Sigmoid colon (tissue), 7 donors: ENCODE measurements around the gene FDXR. TPM values are rescaled to one million over a fixed set of nuclear protein-coding genes. Genes with fewer than 3 reads are reported as not detected.

ENCODE experiments used
- DNase-seq: peaks from one replicate; pipeline ENCODE4 v3.0.0-alpha.2; 2019
- H3K27ac ChIP-seq, 4 donors: fragments of 200-600 bp; sonication (generic); one replicate each; pipeline ENCODE4 v1.5.1; 2016 to 2019; ENCODE audit warnings: mild to moderate bottlenecking in 1 of 4
- H3K27me3 ChIP-seq, 3 donors: fragments of 200-600 bp; sonication (generic); one replicate each; pipeline ENCODE4 v1.5.1; 2019; ENCODE audit warnings: mild to moderate bottlenecking in 1 of 3
- H3K36me3 ChIP-seq, 4 donors: fragments of 200-600 bp; sonication (generic); one replicate each; pipeline ENCODE4 v1.5.1; 2016 to 2019
- H3K4me1 ChIP-seq, 4 donors: fragments of 200-600 bp; sonication (generic); one replicate each; pipeline ENCODE4 v1.5.1; 2017 to 2019
- H3K4me3 ChIP-seq, 4 donors: fragments of 200-600 bp; sonication (generic); one replicate each; pipeline ENCODE4 v1.5.1; 2017 to 2019; ENCODE audit warnings: mild to moderate bottlenecking in 2 of 4, moderate library complexity in 1 of 4
- H3K9me3 ChIP-seq, 4 donors: fragments of 200-600 bp in 3 of 4; sonication (generic) in 3 of 4; one replicate each; pipeline versions ENCODE4 v1.5.1 to v1.6.1; 2013 to 2019
- EP300 ChIP-seq, 4 donors: sonication (generic); formaldehyde crosslinking; IDR thresholded peaks; one replicate each; pipeline ENCODE4 v1.6.1; 2017; ENCODE audit warnings: antibody characterized with exemption in 4 of 4
- POLR2A ChIP-seq, 2 donors: fragments of 450-650 bp; IDR thresholded peaks; one replicate each; pipeline ENCODE4 v1.6.1; 2016; ENCODE audit warnings: antibody characterized with exemption in 2 of 2, mild to moderate bottlenecking in 2 of 2, moderate library complexity in 2 of 2
- POLR2AphosphoS5 ChIP-seq, 4 donors: sonication (generic); formaldehyde crosslinking; IDR thresholded peaks; one replicate each; pipeline ENCODE4 v1.6.1; 2017; ENCODE audit warnings: antibody characterized with exemption in 4 of 4
- WGBS, 2 donors: extraction: QIAGEN DNeasy Blood & Tissue Kit; methylation state at CpG; one replicate each; pipeline ENCODE4 v1.1.7; 2013; 5-methylcytosine and 5-hydroxymethylcytosine counted together
- intact Hi-C: fragments of 100-400 bp; cut with DNase I; formaldehyde crosslinking; loops from one replicate; pipeline ENCODE4 v1.15.1; 2023
- polyA plus RNA-seq, 3 donors: library from polyadenylated mRNA; stranded (reverse); fragments of 200-250 nt; gene quantifications; one replicate each; pipeline ENCODE4 v1.2.3, GENCODE V29; 2013
- total RNA-seq, 4 donors: library from RNA; depleted of rRNA; stranded (reverse); fragments of >200 nt; gene quantifications; one replicate each; pipeline ENCODE4 v1.1.0, GENCODE V29; 2016
- TF ChIP-seq, protein P1 (sequence below), 4 experiments: fragments of 450-650 bp in 3 of 4; fragments of 200-600 bp in 1 of 4; IDR thresholded peaks; one replicate each; pipeline ENCODE4 v1.5.1; 2016 to 2019; ENCODE audit warnings: antibody characterized with exemption in 4 of 4, mild to moderate bottlenecking in 3 of 4, moderate library complexity in 2 of 4
- donor health status: healthy with polysubstance abuse.
- donor health status: Bipolar disorder and iron deficiency.
- donor health status: healthy.

FDXR gene
- total and polyA plus RNA-seq, 7 donors = 3.0 to 26.9 (median 8.6) TPM

DNA sequence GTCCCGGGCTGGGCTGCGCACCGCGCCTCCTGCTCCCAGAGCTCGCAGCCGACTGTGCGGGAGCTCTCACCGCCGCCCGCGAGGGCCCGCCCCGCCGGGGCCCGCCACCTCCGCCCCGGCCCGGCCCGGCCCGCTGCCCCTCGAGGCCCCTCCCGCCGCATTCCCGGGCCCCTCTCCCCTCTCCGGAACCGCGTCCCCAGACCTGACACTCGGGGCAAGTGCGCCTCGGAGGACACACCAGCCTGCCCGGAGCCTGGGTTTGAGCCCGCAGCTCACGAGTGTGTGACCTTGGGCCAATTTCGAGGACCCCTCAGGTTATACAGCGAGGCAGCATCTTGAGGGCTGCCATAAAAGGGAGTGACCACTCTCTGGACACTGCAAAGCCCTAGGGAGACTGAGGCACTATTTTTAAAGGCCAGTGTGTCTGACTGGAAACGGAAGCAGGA lies 11.1 kb downstream of the FDXR start:
- 2 to 5% methylated on average over 36 of the region's 36 CpGs for WGBS, 2 donors
- no peak for DNase-seq
- Histone ChIP-seq H3K27me3 (peaks cover 34 to 62% (median 48%) of the 10 kb centered on the region in 3 donors), H3K27ac (no peak overlapping the region), H3K4me1 (peaks cover 0 to 31% (median 28%) of the 10 kb centered on the region in 4 donors), H3K4me3 (peak overlapping the region in 2 of 4 donors; percentile 22 to 30), H3K36me3 (no peaks in the 10 kb centered on the region), H3K9me3 (no peaks in the 10 kb centered on the region)
- no peak for TF ChIP-seq POLR2A (IDR thresholded peaks at IDR 0.05)
- TF ChIP-seq POLR2AphosphoS5 (IDR thresholded peaks at IDR 0.05) = no peak
- TF ChIP-seq, protein P1, sequence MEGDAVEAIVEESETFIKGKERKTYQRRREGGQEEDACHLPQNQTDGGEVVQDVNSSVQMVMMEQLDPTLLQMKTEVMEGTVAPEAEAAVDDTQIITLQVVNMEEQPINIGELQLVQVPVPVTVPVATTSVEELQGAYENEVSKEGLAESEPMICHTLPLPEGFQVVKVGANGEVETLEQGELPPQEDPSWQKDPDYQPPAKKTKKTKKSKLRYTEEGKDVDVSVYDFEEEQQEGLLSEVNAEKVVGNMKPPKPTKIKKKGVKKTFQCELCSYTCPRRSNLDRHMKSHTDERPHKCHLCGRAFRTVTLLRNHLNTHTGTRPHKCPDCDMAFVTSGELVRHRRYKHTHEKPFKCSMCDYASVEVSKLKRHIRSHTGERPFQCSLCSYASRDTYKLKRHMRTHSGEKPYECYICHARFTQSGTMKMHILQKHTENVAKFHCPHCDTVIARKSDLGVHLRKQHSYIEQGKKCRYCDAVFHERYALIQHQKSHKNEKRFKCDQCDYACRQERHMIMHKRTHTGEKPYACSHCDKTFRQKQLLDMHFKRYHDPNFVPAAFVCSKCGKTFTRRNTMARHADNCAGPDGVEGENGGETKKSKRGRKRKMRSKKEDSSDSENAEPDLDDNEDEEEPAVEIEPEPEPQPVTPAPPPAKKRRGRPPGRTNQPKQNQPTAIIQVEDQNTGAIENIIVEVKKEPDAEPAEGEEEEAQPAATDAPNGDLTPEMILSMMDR (IDR thresholded peaks at IDR 0.05) = no peak
- no peak for TF ChIP-seq EP300 (IDR thresholded peaks at IDR 0.05)
- intact Hi-C loops = loop anchor here (1.0 to 5.0 kb wide), 2 partner anchors 69 to 409 kb away; no protein-coding TSS in a partner anchor

DNA sequence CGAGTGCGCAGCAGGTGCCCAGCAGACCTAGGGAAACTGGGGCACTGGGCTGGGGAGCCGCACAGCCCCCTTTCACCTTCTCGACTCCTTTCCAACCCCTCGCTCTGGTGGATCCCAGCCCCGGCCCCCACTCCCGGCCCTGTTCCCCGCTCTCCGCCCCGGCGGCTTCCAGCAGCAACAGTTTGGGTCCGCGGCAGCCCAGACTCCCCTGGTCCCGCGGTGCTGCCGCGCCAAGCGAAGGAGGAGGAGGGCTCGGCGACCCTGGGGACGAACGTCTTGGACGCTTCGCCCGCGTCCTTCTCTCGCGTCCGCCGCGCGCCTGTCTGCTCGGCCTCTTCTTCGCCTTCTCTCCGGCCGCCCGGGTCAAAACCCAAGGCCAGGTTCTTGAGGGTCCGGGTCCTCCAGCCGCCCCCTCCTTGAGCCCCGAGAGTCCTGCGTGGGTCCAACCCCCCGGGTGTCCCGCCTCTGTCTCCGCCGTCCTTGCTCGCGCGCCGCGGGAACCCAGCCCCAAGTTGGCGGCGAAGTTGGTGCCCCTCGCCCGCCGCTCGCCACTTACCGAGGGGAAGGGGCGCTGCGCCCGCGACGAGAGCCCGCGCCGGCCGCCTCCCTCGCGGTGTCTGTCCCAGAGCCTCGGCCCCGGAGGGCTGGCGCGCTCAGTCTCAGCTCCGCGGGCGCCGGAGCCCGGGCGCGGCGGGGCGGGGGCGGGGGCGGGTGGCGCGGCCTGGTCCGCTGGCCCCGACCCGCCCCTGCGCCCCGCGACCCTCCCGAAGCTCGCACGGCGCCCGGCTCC lies 11.7 kb downstream of the FDXR start:
- no peak for DNase-seq
- Histone ChIP-seq H3K9me3 (no peaks in the 10 kb centered on the region), H3K27me3 (peaks cover 34 to 68% (median 53%) of the 10 kb centered on the region in 3 donors), H3K27ac (no peak overlapping the region), H3K4me1 (peaks cover 0 to 31% (median 28%) of the 10 kb centered on the region in 4 donors), H3K4me3 (peak overlapping the region in 3 of 4 donors; percentile 22 to 35 (median 30)), H3K36me3 (no peaks in the 10 kb centered on the region)
- intact Hi-C loops = loop anchor here (1.0 to 5.0 kb wide), 2 partner anchors 18 to 409 kb away; no protein-coding TSS in a partner anchor
- WGBS, 2 donors = 3% methylated on average over 96 of the region's 96 CpGs
- no peak for TF ChIP-seq POLR2A (IDR thresholded peaks at IDR 0.05)
- TF ChIP-seq, protein P1 (IDR thresholded peaks at IDR 0.05) = no peak

DNA sequence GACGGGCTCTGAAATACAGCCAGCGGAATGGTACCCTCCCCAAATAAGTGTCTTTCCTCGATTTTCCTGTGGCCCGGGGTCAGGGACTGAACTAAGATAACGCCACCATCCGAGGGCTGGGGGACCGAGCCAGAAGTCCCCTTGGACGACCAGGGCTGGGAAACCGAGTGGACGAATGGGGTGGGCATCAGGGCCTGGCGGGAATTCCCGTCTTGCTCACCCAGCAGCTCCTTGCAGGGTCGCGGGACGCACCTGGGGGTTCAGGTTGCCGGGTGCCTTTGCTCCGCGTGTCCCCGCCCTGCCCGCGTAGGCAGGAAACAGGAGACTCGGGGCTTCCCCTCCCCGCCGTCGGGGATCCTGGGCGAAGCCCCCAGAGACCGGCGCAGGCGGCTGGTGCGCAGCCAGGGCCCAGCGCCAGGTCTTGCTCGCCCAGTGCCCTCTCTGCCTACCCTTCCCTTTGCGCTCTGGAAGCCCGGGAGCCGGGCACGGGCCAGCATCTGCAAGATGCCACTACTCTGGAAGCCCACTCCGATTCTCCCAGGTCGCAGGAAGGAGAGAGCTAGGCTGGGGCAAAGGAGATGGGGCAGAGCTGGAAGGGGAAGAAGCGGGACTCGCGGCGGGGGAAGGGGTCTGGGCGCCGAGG lies 12.4 kb downstream of the FDXR start:
- Histone ChIP-seq H3K36me3 (no peaks in the 10 kb centered on the region), H3K27me3 (peaks cover 37 to 75% (median 58%) of the 10 kb centered on the region in 3 donors), H3K27ac (no peak overlapping the region), H3K9me3 (no peaks in the 10 kb centered on the region), H3K4me3 (peak overlapping the region in 3 of 4 donors; percentile 22 to 35 (median 31)), H3K4me1 (peaks cover 0 to 31% (median 28%) of the 10 kb centered on the region in 4 donors)
- TF ChIP-seq POLR2AphosphoS5 (IDR thresholded peaks at IDR 0.05) (no peak), EP300 (IDR thresholded peaks at IDR 0.05) (no peak), POLR2A (IDR thresholded peaks at IDR 0.05) (no peak)
- TF ChIP-seq, protein P1 (IDR thresholded peaks at IDR 0.05) = no peak
- intact Hi-C loops = loop anchor here (1.0 to 5.0 kb wide), 2 partner anchors 17 to 408 kb away; no protein-coding TSS in a partner anchor
- no peak for DNase-seq
- WGBS, 2 donors = 3 to 4% methylated on average over 44 of the region's 44 CpGs

DNA sequence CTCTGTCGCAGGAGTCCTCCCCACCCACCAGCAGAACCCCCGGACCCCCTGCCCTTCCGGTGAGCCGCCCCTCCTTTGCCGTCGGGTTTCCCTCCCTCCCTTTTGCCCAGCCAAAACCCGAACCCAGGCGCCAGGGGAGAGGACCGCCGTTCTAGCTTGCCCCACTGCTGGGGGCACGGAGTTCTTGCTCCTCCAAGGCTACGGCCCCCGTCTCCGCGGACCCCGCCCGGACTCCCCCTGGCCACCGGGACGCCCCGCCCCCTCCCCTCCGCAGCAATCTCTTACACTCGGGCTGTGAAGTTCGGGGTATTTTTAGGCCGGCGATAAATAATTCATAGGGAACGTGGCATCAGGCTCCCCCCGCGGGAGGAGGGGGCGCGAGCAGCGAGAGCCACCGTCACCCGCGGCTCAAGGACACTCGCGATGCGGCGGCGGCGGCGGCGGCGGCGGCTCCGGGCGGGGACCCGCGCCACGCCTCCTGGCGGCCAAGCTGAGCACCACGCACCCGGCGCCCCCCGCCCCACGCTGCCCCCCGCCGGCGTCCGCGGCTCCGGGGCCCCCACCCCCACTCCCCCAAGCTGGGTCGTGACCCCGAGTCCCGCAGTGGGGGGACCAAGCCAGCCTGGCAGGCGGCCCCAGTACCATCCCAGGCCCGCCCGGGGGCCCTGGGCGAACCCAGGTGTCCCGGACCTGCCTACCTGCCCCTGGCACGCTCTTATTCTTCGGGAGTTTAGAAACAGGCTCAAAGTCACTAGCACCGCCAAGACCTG lies 13.2 kb downstream of the FDXR start, which contains the start of gene GRIN2C:
GRIN2C (minus strand) TSS at position 427 of the 770 bp plus-strand sequence. CDS start 4,793 bp downstream, outside the sequence.
- TF ChIP-seq, protein P1 (IDR thresholded peaks at IDR 0.05) = peak in 2 of 4 experiments; percentile 11 to 16
- no peak for TF ChIP-seq POLR2AphosphoS5 (IDR thresholded peaks at IDR 0.05)
- WGBS, 2 donors = 2 to 3% methylated on average over 72 of the region's 72 CpGs
- intact Hi-C loops = loop anchor here (1.0 to 5.0 kb wide), 2 partner anchors 16 to 407 kb away; no protein-coding TSS in a partner anchor
- Histone ChIP-seq H3K9me3 (no peaks in the 10 kb centered on the region), H3K36me3 (no peaks in the 10 kb centered on the region), H3K4me3 (peak within 1 kb of the TSS in 3 of 4 donors; percentile 22 to 35 (median 31)), H3K4me1 (peaks cover 0 to 31% (median 27%) of the 10 kb centered on the region in 4 donors), H3K27me3 (peaks cover 37 to 82% (median 65%) of the 10 kb centered on the region in 3 donors), H3K27ac (no peak within 1 kb of the TSS)
- DNase-seq = no peak
